SU-DHL-6 (cell line): ENCODE results near the gene PNLDC1.

Source experiments
- EZH2phosphoT487 ChIP-seq: fragments of 200-600 bp; sonication (generic), shearing (Covaris generic); conservative IDR thresholded peaks from 2 replicates; pipeline ENCODE4 v1.6.1; 2018; ENCODE audit warnings: mild to moderate bottlenecking, antibody characterized with exemption, low read length, moderate library complexity, mixed read lengths
- TF ChIP-seq, protein P1 (sequence below): fragments of 200-600 bp; sonication (generic); IDR thresholded peaks from one replicate; pipeline ENCODE4 v1.5.1; 2017; ENCODE audit warnings: antibody characterized with exemption, mild to moderate bottlenecking, low read length, moderate library complexity; ENCODE audit not compliant: insufficient read depth, poor library complexity, severe bottlenecking

DNA sequence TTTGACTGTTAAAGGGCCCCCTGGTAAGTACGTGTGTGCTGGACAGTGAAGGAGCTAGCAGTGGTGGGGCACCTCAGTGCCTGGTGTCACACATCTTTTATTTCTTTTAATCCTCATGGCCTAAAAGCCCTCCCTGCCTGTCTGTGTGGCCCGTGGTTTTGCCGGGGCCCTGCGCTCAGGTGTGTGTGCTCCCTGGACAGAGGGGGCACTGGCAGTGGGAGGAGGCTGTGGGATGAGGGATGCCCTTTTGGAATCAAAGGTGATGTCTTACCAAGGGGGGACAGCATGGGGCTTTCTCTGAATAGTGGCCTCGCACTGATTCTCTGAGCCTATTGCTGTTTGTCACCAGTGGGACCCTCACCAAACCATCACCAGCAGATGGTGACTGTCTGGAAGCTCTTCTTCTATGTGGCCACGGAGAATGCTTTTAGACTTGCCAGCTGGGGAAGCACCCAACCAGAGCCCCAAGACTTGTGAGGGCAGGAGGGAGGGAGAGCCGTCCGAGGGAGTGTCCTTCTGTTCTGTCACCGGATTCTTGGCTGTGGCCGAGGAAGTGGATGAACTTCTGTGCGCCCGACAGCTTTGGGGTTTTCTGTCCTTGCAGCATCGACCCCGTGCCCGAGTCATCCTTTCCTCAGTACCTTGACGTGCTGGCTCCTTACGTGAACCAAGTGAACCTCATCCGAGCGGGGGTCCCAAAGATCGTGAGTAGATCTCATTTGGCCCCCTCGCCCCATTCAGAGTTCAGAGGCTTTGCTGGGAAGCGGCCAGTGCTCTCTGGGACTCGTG, 18.1 kb downstream of the PNLDC1 start:
- TF ChIP-seq, protein P1, sequence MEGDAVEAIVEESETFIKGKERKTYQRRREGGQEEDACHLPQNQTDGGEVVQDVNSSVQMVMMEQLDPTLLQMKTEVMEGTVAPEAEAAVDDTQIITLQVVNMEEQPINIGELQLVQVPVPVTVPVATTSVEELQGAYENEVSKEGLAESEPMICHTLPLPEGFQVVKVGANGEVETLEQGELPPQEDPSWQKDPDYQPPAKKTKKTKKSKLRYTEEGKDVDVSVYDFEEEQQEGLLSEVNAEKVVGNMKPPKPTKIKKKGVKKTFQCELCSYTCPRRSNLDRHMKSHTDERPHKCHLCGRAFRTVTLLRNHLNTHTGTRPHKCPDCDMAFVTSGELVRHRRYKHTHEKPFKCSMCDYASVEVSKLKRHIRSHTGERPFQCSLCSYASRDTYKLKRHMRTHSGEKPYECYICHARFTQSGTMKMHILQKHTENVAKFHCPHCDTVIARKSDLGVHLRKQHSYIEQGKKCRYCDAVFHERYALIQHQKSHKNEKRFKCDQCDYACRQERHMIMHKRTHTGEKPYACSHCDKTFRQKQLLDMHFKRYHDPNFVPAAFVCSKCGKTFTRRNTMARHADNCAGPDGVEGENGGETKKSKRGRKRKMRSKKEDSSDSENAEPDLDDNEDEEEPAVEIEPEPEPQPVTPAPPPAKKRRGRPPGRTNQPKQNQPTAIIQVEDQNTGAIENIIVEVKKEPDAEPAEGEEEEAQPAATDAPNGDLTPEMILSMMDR = no peak
- no peak for TF ChIP-seq EZH2phosphoT487
